Activated naive CD4-positive, alpha-beta T cell treated with anti-CD3 and anti-CD28 coated beads, Interleukin-2, amount 10 ng/mL, durations not matched to agents 7 days and 5 days (primary cell): ENCODE measurements around the gene MTUS2.

Experiments used
- CTCF ChIA-PET: fragments of 350-600 bp; sonication (Branson Sonifier 250); formaldehyde crosslinking; loops from one replicate; lab custom pipeline; 2021; ENCODE audit warnings: antibody characterized with exemption; lab: Charles Lee
- DNase-seq: peaks from one replicate; pipeline ENCODE4 v3.0.0-alpha.2; 2020
- H3K27ac Mint-ChIP-seq: one replicate; pipeline ENCODE4 v1.8.0; 2021; ENCODE audit warnings: mild to moderate bottlenecking, moderate library complexity, mixed read lengths
- H3K27me3 Mint-ChIP-seq: one replicate; pipeline ENCODE4 v1.8.0; 2021; ENCODE audit warnings: mild to moderate bottlenecking, mixed read lengths
- H3K36me3 Mint-ChIP-seq: one replicate; pipeline ENCODE4 v1.8.0; 2021; ENCODE audit warnings: mixed read lengths
- H3K4me1 Mint-ChIP-seq: one replicate; pipeline ENCODE4 v1.8.0; 2021; ENCODE audit warnings: mixed read lengths
- H3K4me3 Mint-ChIP-seq: one replicate; pipeline ENCODE4 v1.8.0; 2021; ENCODE audit warnings: mild to moderate bottlenecking, moderate library complexity, mixed read lengths
- H3K9me3 Mint-ChIP-seq: one replicate; pipeline ENCODE4 v1.8.0; 2021; ENCODE audit warnings: mixed read lengths

Gene MTUS2

GRCh38 chr13:29520671-29521070, 700.5 kb downstream of the MTUS2 start:
- no peaks in the 10 kb centered on the region for H3K27me3 Mint-ChIP-seq
- CTCF ChIA-PET: no interaction called here
- H3K36me3 Mint-ChIP-seq: peaks cover 38% of the 10 kb centered on the region
- H3K9me3 Mint-ChIP-seq: no peaks in the 10 kb centered on the region
- H3K4me3 Mint-ChIP-seq: no peak overlapping the region
- no peaks in the 10 kb centered on the region for H3K4me1 Mint-ChIP-seq
- no peak overlapping the region for H3K27ac Mint-ChIP-seq
- DNase-seq: no peak

- no peak for DNase-seq
- Mint-ChIP-seq H3K36me3 (peaks cover 33% of the 10 kb centered on the region), H3K27ac (no peak overlapping the region), H3K4me3 (no peak overlapping the region), H3K9me3 (no peaks in the 10 kb centered on the region), H3K27me3 (no peaks in the 10 kb centered on the region), H3K4me1 (no peaks in the 10 kb centered on the region)
- CTCF ChIA-PET: no interaction called here
Observed at GRCh38 chr13:29521336-29521735, 701.2 kb downstream of the MTUS2 start.

GRCh38 chr13:29522044-29522685, 702.0 kb downstream of the MTUS2 start:
- Mint-ChIP-seq H3K4me3 (no peak overlapping the region), H3K9me3 (no peaks in the 10 kb centered on the region), H3K36me3 (peaks cover 36% of the 10 kb centered on the region), H3K27ac (no peak overlapping the region), H3K4me1 (no peaks in the 10 kb centered on the region), H3K27me3 (no peaks in the 10 kb centered on the region)
- no peak for DNase-seq
- CTCF ChIA-PET: no interaction called here

- no peaks in the 10 kb centered on the region for H3K4me1 Mint-ChIP-seq
- no peaks in the 10 kb centered on the region for H3K27me3 Mint-ChIP-seq
- H3K4me3 Mint-ChIP-seq: no peak overlapping the region
- DNase-seq: no peak
- peaks cover 39% of the 10 kb centered on the region for H3K36me3 Mint-ChIP-seq
- CTCF ChIA-PET: no interaction called here
- H3K9me3 Mint-ChIP-seq: no peaks in the 10 kb centered on the region
- no peak overlapping the region for H3K27ac Mint-ChIP-seq
Observed at GRCh38 chr13:29523199-29523961, 703.2 kb downstream of the MTUS2 start.

GRCh38 chr13:29524176-29524575, 704.0 kb downstream of the MTUS2 start:
- Mint-ChIP-seq H3K4me3 (no peak overlapping the region), H3K27me3 (no peaks in the 10 kb centered on the region), H3K4me1 (no peaks in the 10 kb centered on the region), H3K27ac (no peak overlapping the region), H3K9me3 (no peaks in the 10 kb centered on the region), H3K36me3 (peaks cover 43% of the 10 kb centered on the region)
- CTCF ChIA-PET: no interaction called here
- no peak for DNase-seq

- no peaks in the 10 kb centered on the region for H3K27me3 Mint-ChIP-seq
- no peak overlapping the region for H3K27ac Mint-ChIP-seq
- H3K4me1 Mint-ChIP-seq: no peaks in the 10 kb centered on the region
- DNase-seq: no peak
- peaks cover 47% of the 10 kb centered on the region for H3K36me3 Mint-ChIP-seq
- no peaks in the 10 kb centered on the region for H3K9me3 Mint-ChIP-seq
- CTCF ChIA-PET: no interaction called here
- H3K4me3 Mint-ChIP-seq: no peak overlapping the region
Observed at GRCh38 chr13:29524641-29525040, 704.5 kb downstream of the MTUS2 start.

- H3K9me3 Mint-ChIP-seq: no peaks in the 10 kb centered on the region
- DNase-seq: no peak
- no peak overlapping the region for H3K27ac Mint-ChIP-seq
- peaks cover 49% of the 10 kb centered on the region for H3K36me3 Mint-ChIP-seq
- no peak overlapping the region for H3K4me3 Mint-ChIP-seq
- CTCF ChIA-PET: interaction anchor here (0.6 kb wide), 1 partner anchor 14 kb away, joined by 3 read pairs; no protein-coding TSS in a partner anchor
- H3K27me3 Mint-ChIP-seq: no peaks in the 10 kb centered on the region
- H3K4me1 Mint-ChIP-seq: no peaks in the 10 kb centered on the region
Observed at GRCh38 chr13:29525757-29526156, 705.6 kb downstream of the MTUS2 start.

GRCh38 chr13:29526741-29527140, 706.6 kb downstream of the MTUS2 start:
- DNase-seq: no peak
- Mint-ChIP-seq H3K4me3 (no peak overlapping the region), H3K27me3 (no peaks in the 10 kb centered on the region), H3K4me1 (no peaks in the 10 kb centered on the region), H3K36me3 (peaks cover 45% of the 10 kb centered on the region), H3K27ac (peak overlapping the region; percentile 1), H3K9me3 (no peaks in the 10 kb centered on the region)
- CTCF ChIA-PET: no interaction called here

- H3K36me3 Mint-ChIP-seq: peaks cover 47% of the 10 kb centered on the region
- H3K4me1 Mint-ChIP-seq: no peaks in the 10 kb centered on the region
- DNase-seq: no peak
- H3K27ac Mint-ChIP-seq: no peak overlapping the region
- H3K27me3 Mint-ChIP-seq: no peaks in the 10 kb centered on the region
- H3K4me3 Mint-ChIP-seq: no peak overlapping the region
- CTCF ChIA-PET: interaction anchor here (1.9 kb wide), 1 partner anchor 19 kb away, joined by 6 read pairs; no protein-coding TSS in a partner anchor
- no peaks in the 10 kb centered on the region for H3K9me3 Mint-ChIP-seq
Observed at GRCh38 chr13:29527511-29527910, 707.4 kb downstream of the MTUS2 start.

GRCh38 chr13:29527916-29528315, 707.8 kb downstream of the MTUS2 start:
- Mint-ChIP-seq H3K9me3 (no peaks in the 10 kb centered on the region), H3K27me3 (no peaks in the 10 kb centered on the region), H3K4me1 (no peaks in the 10 kb centered on the region), H3K36me3 (peaks cover 48% of the 10 kb centered on the region), H3K27ac (no peak overlapping the region), H3K4me3 (no peak overlapping the region)
- CTCF ChIA-PET: interaction anchor here (1.9 kb wide), 1 partner anchor 19 kb away, joined by 6 read pairs; no protein-coding TSS in a partner anchor
- DNase-seq: no peak

- H3K4me1 Mint-ChIP-seq: no peaks in the 10 kb centered on the region
- no peak overlapping the region for H3K4me3 Mint-ChIP-seq
- CTCF ChIA-PET: no interaction called here
- DNase-seq: no peak
- H3K9me3 Mint-ChIP-seq: no peaks in the 10 kb centered on the region
- H3K36me3 Mint-ChIP-seq: peaks cover 49% of the 10 kb centered on the region
- no peaks in the 10 kb centered on the region for H3K27me3 Mint-ChIP-seq
- no peak overlapping the region for H3K27ac Mint-ChIP-seq
Observed at GRCh38 chr13:29529754-29530153, 709.6 kb downstream of the MTUS2 start.

GRCh38 chr13:29530901-29531300, 710.8 kb downstream of the MTUS2 start:
- H3K36me3 Mint-ChIP-seq: peaks cover 47% of the 10 kb centered on the region
- no peak for DNase-seq
- no peak overlapping the region for H3K27ac Mint-ChIP-seq
- H3K4me3 Mint-ChIP-seq: no peak overlapping the region
- no peaks in the 10 kb centered on the region for H3K4me1 Mint-ChIP-seq
- no peaks in the 10 kb centered on the region for H3K9me3 Mint-ChIP-seq
- CTCF ChIA-PET: no interaction called here
- H3K27me3 Mint-ChIP-seq: no peaks in the 10 kb centered on the region

GRCh38 chr13:29532116-29532515, 712.0 kb downstream of the MTUS2 start:
- peaks cover 41% of the 10 kb centered on the region for H3K36me3 Mint-ChIP-seq
- H3K4me1 Mint-ChIP-seq: no peaks in the 10 kb centered on the region
- H3K9me3 Mint-ChIP-seq: no peaks in the 10 kb centered on the region
- no peak for DNase-seq
- H3K27me3 Mint-ChIP-seq: no peaks in the 10 kb centered on the region
- no peak overlapping the region for H3K4me3 Mint-ChIP-seq
- H3K27ac Mint-ChIP-seq: peak overlapping the region; percentile 14
- CTCF ChIA-PET: no interaction called here

GRCh38 chr13:29532821-29533220, 712.7 kb downstream of the MTUS2 start:
- no peak for DNase-seq
- CTCF ChIA-PET: no interaction called here
- peaks cover 36% of the 10 kb centered on the region for H3K36me3 Mint-ChIP-seq
- no peaks in the 10 kb centered on the region for H3K9me3 Mint-ChIP-seq
- no peak overlapping the region for H3K27ac Mint-ChIP-seq
- peaks cover 2% of the 10 kb centered on the region for H3K4me1 Mint-ChIP-seq
- H3K4me3 Mint-ChIP-seq: no peak overlapping the region
- no peaks in the 10 kb centered on the region for H3K27me3 Mint-ChIP-seq

- Mint-ChIP-seq H3K36me3 (peaks cover 28% of the 10 kb centered on the region), H3K9me3 (no peaks in the 10 kb centered on the region), H3K4me1 (peaks cover 6% of the 10 kb centered on the region), H3K27ac (no peak overlapping the region), H3K4me3 (no peak overlapping the region), H3K27me3 (no peaks in the 10 kb centered on the region)
- CTCF ChIA-PET: no interaction called here
- DNase-seq: no peak
Observed at GRCh38 chr13:29534083-29534482, 713.9 kb downstream of the MTUS2 start.
